HCT116 (cell line): ENCODE data around the gene DPM2. TPM values are rescaled to one million over a fixed set of nuclear protein-coding genes. Genes with fewer than 3 reads are reported as not detected.

Experiments
- ATAC-seq: fragments of 200-7000 bp; cut with Tn5 transposase; 2 replicates; pipeline ENCODE4 v1.9.1; 2020; ENCODE audit warnings: mild to moderate bottlenecking, moderate library complexity
- BruUV-seq: library from RNA; stranded (reverse); fragments of 400-500 nt; replicated peaks from 2 replicates; lab custom pipeline; 2021; lab: Mats Ljungman, UMichigan
- CTCF ChIA-PET: fragments of 300-600 bp; sonication (Branson Sonifier 250); formaldehyde crosslinking; loops from one replicate; lab custom pipeline; 2021; ENCODE audit warnings: antibody characterized with exemption; lab: Charles Lee
- POLR2A ChIA-PET: fragments of 300-600, 350-600 bp; sonication (Branson Sonifier 250); formaldehyde crosslinking; loops from one replicate; lab custom pipeline; 2021; ENCODE audit warnings: antibody characterized with exemption; lab: Charles Lee
- RAD21 ChIA-PET, 2 experiments: fragments of 300-600 bp; sonication (Branson Sonifier 250); formaldehyde crosslinking; loops; one replicate each; lab custom pipeline; 2023; ENCODE audit warnings: low total read pairs in 2 of 2; ENCODE audit not compliant: uncharacterized antibody in 2 of 2, unreplicated experiment in 2 of 2, low non-redundant PET in 1 of 2; lab: Charles Lee
- DNase-seq: peaks from one replicate; pipeline ENCODE4 v3.0.0-alpha.2; 2010; ENCODE audit warnings: low read depth, low spot score
- H2AFZ ChIP-seq: fragments of 200-600 bp; shearing (Covaris generic), sonication (generic); 2 replicates; pipeline ENCODE4 v1.6.1; 2017; ENCODE audit warnings: low read depth, mixed run types, mixed read lengths, antibody characterized with exemption, low read length; ENCODE audit not compliant: poor library complexity, severe bottlenecking
- H3K27ac ChIP-seq: 2 replicates; pipeline ENCODE4 v1.5.1; 2012; ENCODE audit warnings: low read depth, low read length
- H3K27me3 ChIP-seq: fragments of 200-600 bp; sonication (generic); 2 replicates; pipeline ENCODE4 v1.6.1; 2016; ENCODE audit warnings: mixed run types, low read length, mixed read lengths; ENCODE audit not compliant: insufficient read depth
- H3K36me3 ChIP-seq, 2 experiments: fragments of 200-500 bp in 1 of 2; fragments of 200-600 bp in 1 of 2; sonication (Bioruptor generic) in 1 of 2; sonication (generic) in 1 of 2; 2 replicates each; pipeline versions ENCODE4 v1.5.1 to v1.6.1; 2014 to 2016; ENCODE audit warnings: low read length in 2 of 2, inconsistent platforms in 1 of 2, mixed read lengths in 1 of 2, mixed run types in 1 of 2; ENCODE audit not compliant: insufficient read depth in 2 of 2, control insufficient read depth in 1 of 2
- H3K4me1 ChIP-seq, 2 experiments: fragments of 200-600 bp in 1 of 2; sonication (generic) in 1 of 2; 2 replicates each; pipeline versions ENCODE4 v1.5.1 to v1.6.1; 2012 to 2017; ENCODE audit warnings: low read length in 2 of 2, inconsistent platforms in 1 of 2, mild to moderate bottlenecking in 1 of 2, mixed read lengths in 1 of 2, mixed run types in 1 of 2, moderate library complexity in 1 of 2; ENCODE audit not compliant: insufficient read depth in 2 of 2, control insufficient read depth in 1 of 2
- H3K4me2 ChIP-seq: fragments of 200-600 bp; sonication (generic); 2 replicates; pipeline ENCODE4 v1.6.1; 2017; ENCODE audit warnings: mixed run types, low read length, mixed read lengths
- H3K4me3 ChIP-seq, 2 experiments: fragments of 200-600 bp in 1 of 2; sonication (generic) in 1 of 2; replicated peaks in 1 of 2; 2 replicates each; pipeline ENCODE4 v1.5.1; 2011 to 2016; ENCODE audit warnings: low read length in 2 of 2, control low read depth in 1 of 2, low read depth in 1 of 2, mild to moderate bottlenecking in 1 of 2, mixed read lengths in 1 of 2, mixed run types in 1 of 2
- H3K79me2 ChIP-seq: fragments of 200-600 bp; sonication (generic); 2 replicates; pipeline ENCODE4 v1.6.1; 2017; ENCODE audit warnings: mild to moderate bottlenecking, mixed run types, low read length, moderate library complexity, mixed read lengths; ENCODE audit not compliant: insufficient read depth
- H3K9ac ChIP-seq: fragments of 200-600 bp; sonication (generic); 2 replicates; pipeline ENCODE4 v1.6.1; 2016; ENCODE audit warnings: low read length, mixed read lengths
- H3K9me2 ChIP-seq: fragments of 200-600 bp; sonication (generic), shearing (Covaris generic); 2 replicates; pipeline ENCODE4 v1.6.1; 2017; ENCODE audit warnings: mixed run types, mild to moderate bottlenecking, moderate library complexity; ENCODE audit not compliant: insufficient read depth
- H3K9me3 ChIP-seq, 2 experiments: fragments of 200-500 bp in 1 of 2; fragments of 200-600 bp in 1 of 2; sonication (Bioruptor generic) in 1 of 2; sonication (generic) in 1 of 2; 2 replicates each; pipeline ENCODE4 v1.6.1; 2014 to 2017; ENCODE audit warnings: low read length in 2 of 2, mixed read lengths in 2 of 2, inconsistent platforms in 1 of 2, low read depth in 1 of 2, mild to moderate bottlenecking in 1 of 2, mixed run types in 1 of 2, moderate library complexity in 1 of 2; ENCODE audit not compliant: control insufficient read depth in 1 of 2, insufficient read depth in 1 of 2
- H4K20me1 ChIP-seq: fragments of 200-600 bp; sonication (generic), shearing (Covaris generic); 2 replicates; pipeline ENCODE4 v1.6.1; 2017; ENCODE audit warnings: mixed run types, mild to moderate bottlenecking, moderate library complexity; ENCODE audit not compliant: insufficient read depth
- CBX3 ChIP-seq: IDR thresholded peaks from 2 replicates; pipeline ENCODE4 v1.6.1; 2012; ENCODE audit warnings: low read depth
- CEBPB ChIP-seq: IDR thresholded peaks from 2 replicates; pipeline ENCODE4 v1.6.1; 2012; ENCODE audit warnings: low read depth
- EGR1 ChIP-seq: IDR thresholded peaks from 2 replicates; pipeline ENCODE4 v1.6.1; 2012; ENCODE audit warnings: low read depth
- ELF1 ChIP-seq: IDR thresholded peaks from 2 replicates; pipeline ENCODE4 v1.6.1; 2012; ENCODE audit warnings: low read depth, borderline replicate concordance
- EZH2 ChIP-seq: fragments of 200-600 bp; sonication (generic); IDR thresholded peaks from 2 replicates; pipeline ENCODE4 v1.6.1; 2017; ENCODE audit warnings: antibody characterized with exemption, mixed run types
- EZH2phosphoT487 ChIP-seq: fragments of 200-600 bp; IDR thresholded peaks from 2 replicates; pipeline ENCODE4 v1.6.1; 2018; ENCODE audit warnings: antibody characterized with exemption, borderline replicate concordance
- FOSL1 ChIP-seq: IDR thresholded peaks from 2 replicates; pipeline ENCODE4 v1.6.1; 2012; ENCODE audit warnings: low read depth
- JUND ChIP-seq: IDR thresholded peaks from 2 replicates; pipeline ENCODE4 v1.6.1; 2012
- POLR2A ChIP-seq: IDR thresholded peaks from 2 replicates; pipeline ENCODE4 v1.7.0; 2011; ENCODE audit warnings: borderline replicate concordance; ENCODE audit not compliant: insufficient read depth, insufficient read length; ENCODE audit errors: extremely low read depth
- SIN3A ChIP-seq: IDR thresholded peaks from 2 replicates; pipeline ENCODE4 v1.6.1; 2012; ENCODE audit warnings: low read depth
- SP1 ChIP-seq: IDR thresholded peaks from 2 replicates; pipeline ENCODE4 v1.6.1; 2012; ENCODE audit warnings: low read depth
- SRF ChIP-seq: IDR thresholded peaks from 2 replicates; pipeline ENCODE4 v1.6.1; 2012; ENCODE audit warnings: low read depth
- TCF7L2 ChIP-seq: IDR thresholded peaks from 2 replicates; pipeline ENCODE4 v1.7.0; 2011; ENCODE audit warnings: borderline replicate concordance, inconsistent platforms; ENCODE audit not compliant: insufficient read depth, insufficient read length; ENCODE audit errors: extremely low read depth
- ZFX ChIP-seq: fragments of 450-650 bp; IDR thresholded peaks from 2 replicates; pipeline ENCODE4 v1.6.1; 2017
- ZNF274 ChIP-seq: fragments of 200-500 bp; sonication (Bioruptor generic); IDR thresholded peaks from 2 replicates; pipeline ENCODE4 v1.6.1; 2014; ENCODE audit warnings: mild to moderate bottlenecking, low read depth, low read length, inconsistent platforms
- intact Hi-C: fragments of 100-400 bp; cut with micrococcal nuclease; formaldehyde crosslinking; loops from 2 replicates; pipeline ENCODE4 v1.10.0; 2022
- total RNA-seq: library from RNA; stranded (reverse); gene quantifications from one replicate; pipeline ENCODE4 v1.2.1, GENCODE V29; 2021; ENCODE audit not compliant: unreplicated experiment
- TF ChIP-seq, protein P1 (sequence below): IDR thresholded peaks from 2 replicates; pipeline ENCODE4 v1.6.1; 2012
- TF ChIP-seq, protein P2 (sequence below): IDR thresholded peaks from 2 replicates; pipeline ENCODE4 v1.6.1; 2011; ENCODE audit warnings: mild to moderate bottlenecking, low read length, moderate library complexity; ENCODE audit not compliant: insufficient replicate concordance; ENCODE audit errors: extremely low read depth
- TF ChIP-seq, protein P3 (sequence below), 3 experiments: fragments of 200-600 bp in 1 of 3; sonication (generic) in 1 of 3; IDR thresholded peaks in 2 of 3; conservative IDR thresholded peaks in 1 of 3; 2 replicates each; pipeline ENCODE4 v1.5.1; 2012 to 2017; ENCODE audit warnings: low read depth in 2 of 3, low read length in 2 of 3, antibody characterized with exemption in 1 of 3, borderline replicate concordance in 1 of 3, control low read depth in 1 of 3, mild to moderate bottlenecking in 1 of 3, mixed read lengths in 1 of 3, mixed run types in 1 of 3, moderate library complexity in 1 of 3; ENCODE audit not compliant: insufficient read depth in 1 of 3
- TF ChIP-seq, protein P4 (sequence below): IDR thresholded peaks from 2 replicates; pipeline ENCODE4 v1.6.1; 2012; ENCODE audit warnings: low read depth

Gene DPM2
- total RNA-seq, 1 experiment from 2014 or later = 54.6 TPM

DNA sequence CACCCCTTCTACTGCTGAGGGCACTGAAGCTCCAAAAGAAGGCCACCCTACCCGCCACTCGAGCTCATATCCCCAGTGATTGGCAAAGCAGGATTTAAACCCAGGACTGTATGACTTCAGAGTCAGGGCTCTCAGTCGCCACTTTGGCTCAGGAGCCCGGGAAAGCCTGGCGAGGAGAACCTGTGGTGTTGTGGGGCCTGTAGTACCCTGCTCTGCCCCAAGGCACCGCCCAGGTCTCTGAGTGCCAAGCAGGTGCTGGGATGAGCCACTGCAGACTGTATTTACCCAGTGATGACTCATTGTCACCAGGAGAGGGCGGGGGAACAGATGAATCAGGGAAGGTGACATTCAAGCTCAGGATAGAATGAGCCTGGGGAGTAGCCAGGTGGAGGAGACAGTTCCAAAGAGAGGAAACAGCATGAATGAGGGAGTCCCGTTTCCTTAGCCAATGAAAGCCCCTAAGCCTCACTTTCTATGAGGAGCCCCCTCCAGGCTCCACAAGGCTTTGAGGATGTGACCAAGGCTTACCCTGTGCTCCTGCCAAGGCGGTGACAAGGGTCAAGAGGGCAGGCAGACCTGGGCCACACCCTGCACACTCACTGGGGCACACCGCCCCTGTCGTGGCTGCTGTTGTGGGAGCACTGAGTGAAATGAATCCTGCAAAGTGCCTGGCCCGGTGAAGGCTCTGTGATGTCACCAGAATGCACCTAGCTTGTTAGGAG lies 17.8 kb upstream of the DPM2 start:
- ChIA-PET RAD21 (interaction anchor here in 1 of 2 experiments (1.0 to 1.4 kb wide), 2 partner anchors 15 to 80 kb away, joined by 3 read pairs; no protein-coding TSS in a partner anchor), POLR2A (interaction anchor here (1.0 to 2.2 kb wide), 8 partner anchors 10 to 125 kb away, joined by 3 to 8 read pairs (median 3); partner anchors contain the start of gene EEIG1), CTCF (interaction anchor here (0.8 to 4.0 kb wide), 7 partner anchors 10 to 162 kb away, joined by 3 to 37 read pairs (median 6); partner anchors contain the start of gene NAIF1)
- Histone ChIP-seq H2AFZ (no peak overlapping the region), H3K4me2 (peak overlapping the region; percentile 85), H3K79me2 (peaks cover 78% of the 10 kb centered on the region), H3K9me2 (no peaks in the 10 kb centered on the region), H3K27me3 (no peaks in the 10 kb centered on the region), H3K9ac (peak overlapping the region; percentile 63), H3K9me3 (no peaks in the 10 kb centered on the region; a peak in 1 of 4 replicates), H3K4me1 (peaks cover 61 to 79% of the 10 kb centered on the region in 2 experiments), H3K36me3 (no peaks in the 10 kb centered on the region), H3K27ac (peak overlapping the region; percentile 79), H3K4me3 (peak overlapping the region; percentile 26 to 49), H4K20me1 (peaks cover 4% of the 10 kb centered on the region; the same call in 1 of the 2 replicates)
- intact Hi-C loops = no loop called here
- BruUV-seq = no TSS peak
- ATAC-seq = peak; percentile 93
- DNase-seq = peak; percentile 98
- no peak for TF ChIP-seq SRF
- no peak for TF ChIP-seq ZNF274
- TF ChIP-seq EZH2phosphoT487 = no peak
- TF ChIP-seq EZH2 = no peak
- TF ChIP-seq, protein P1, sequence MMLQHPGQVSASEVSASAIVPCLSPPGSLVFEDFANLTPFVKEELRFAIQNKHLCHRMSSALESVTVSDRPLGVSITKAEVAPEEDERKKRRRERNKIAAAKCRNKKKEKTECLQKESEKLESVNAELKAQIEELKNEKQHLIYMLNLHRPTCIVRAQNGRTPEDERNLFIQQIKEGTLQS = no peak
- TF ChIP-seq SIN3A = no peak
- TF ChIP-seq TCF7L2 = peak; percentile 64
- TF ChIP-seq EGR1 = no peak
- no peak for TF ChIP-seq SP1
- TF ChIP-seq CEBPB = no peak
- TF ChIP-seq ZFX = no peak
- TF ChIP-seq, protein P2, sequence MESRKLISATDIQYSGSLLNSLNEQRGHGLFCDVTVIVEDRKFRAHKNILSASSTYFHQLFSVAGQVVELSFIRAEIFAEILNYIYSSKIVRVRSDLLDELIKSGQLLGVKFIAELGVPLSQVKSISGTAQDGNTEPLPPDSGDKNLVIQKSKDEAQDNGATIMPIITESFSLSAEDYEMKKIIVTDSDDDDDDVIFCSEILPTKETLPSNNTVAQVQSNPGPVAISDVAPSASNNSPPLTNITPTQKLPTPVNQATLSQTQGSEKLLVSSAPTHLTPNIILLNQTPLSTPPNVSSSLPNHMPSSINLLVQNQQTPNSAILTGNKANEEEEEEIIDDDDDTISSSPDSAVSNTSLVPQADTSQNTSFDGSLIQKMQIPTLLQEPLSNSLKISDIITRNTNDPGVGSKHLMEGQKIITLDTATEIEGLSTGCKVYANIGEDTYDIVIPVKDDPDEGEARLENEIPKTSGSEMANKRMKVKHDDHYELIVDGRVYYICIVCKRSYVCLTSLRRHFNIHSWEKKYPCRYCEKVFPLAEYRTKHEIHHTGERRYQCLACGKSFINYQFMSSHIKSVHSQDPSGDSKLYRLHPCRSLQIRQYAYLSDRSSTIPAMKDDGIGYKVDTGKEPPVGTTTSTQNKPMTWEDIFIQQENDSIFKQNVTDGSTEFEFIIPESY = peak; percentile 59
- TF ChIP-seq, protein P3, sequence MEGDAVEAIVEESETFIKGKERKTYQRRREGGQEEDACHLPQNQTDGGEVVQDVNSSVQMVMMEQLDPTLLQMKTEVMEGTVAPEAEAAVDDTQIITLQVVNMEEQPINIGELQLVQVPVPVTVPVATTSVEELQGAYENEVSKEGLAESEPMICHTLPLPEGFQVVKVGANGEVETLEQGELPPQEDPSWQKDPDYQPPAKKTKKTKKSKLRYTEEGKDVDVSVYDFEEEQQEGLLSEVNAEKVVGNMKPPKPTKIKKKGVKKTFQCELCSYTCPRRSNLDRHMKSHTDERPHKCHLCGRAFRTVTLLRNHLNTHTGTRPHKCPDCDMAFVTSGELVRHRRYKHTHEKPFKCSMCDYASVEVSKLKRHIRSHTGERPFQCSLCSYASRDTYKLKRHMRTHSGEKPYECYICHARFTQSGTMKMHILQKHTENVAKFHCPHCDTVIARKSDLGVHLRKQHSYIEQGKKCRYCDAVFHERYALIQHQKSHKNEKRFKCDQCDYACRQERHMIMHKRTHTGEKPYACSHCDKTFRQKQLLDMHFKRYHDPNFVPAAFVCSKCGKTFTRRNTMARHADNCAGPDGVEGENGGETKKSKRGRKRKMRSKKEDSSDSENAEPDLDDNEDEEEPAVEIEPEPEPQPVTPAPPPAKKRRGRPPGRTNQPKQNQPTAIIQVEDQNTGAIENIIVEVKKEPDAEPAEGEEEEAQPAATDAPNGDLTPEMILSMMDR (IDR thresholded peaks at IDR 0.05 in 2 of 3, conservative IDR thresholded peaks at IDR 0.05 in 1 of 3; ENCODE audit: borderline replicate concordance in 1 of 3, insufficient read depth in 1 of 3, low read depth in 2 of 3, low read length in 2 of 3) = peak in 2 of 3 experiments; percentile 45 to 57; a peak in 4 of 6 replicates
- no peak for TF ChIP-seq ELF1
- no peak for TF ChIP-seq JUND
- no peak for TF ChIP-seq FOSL1
- TF ChIP-seq CBX3 = no peak
- TF ChIP-seq, protein P4, sequence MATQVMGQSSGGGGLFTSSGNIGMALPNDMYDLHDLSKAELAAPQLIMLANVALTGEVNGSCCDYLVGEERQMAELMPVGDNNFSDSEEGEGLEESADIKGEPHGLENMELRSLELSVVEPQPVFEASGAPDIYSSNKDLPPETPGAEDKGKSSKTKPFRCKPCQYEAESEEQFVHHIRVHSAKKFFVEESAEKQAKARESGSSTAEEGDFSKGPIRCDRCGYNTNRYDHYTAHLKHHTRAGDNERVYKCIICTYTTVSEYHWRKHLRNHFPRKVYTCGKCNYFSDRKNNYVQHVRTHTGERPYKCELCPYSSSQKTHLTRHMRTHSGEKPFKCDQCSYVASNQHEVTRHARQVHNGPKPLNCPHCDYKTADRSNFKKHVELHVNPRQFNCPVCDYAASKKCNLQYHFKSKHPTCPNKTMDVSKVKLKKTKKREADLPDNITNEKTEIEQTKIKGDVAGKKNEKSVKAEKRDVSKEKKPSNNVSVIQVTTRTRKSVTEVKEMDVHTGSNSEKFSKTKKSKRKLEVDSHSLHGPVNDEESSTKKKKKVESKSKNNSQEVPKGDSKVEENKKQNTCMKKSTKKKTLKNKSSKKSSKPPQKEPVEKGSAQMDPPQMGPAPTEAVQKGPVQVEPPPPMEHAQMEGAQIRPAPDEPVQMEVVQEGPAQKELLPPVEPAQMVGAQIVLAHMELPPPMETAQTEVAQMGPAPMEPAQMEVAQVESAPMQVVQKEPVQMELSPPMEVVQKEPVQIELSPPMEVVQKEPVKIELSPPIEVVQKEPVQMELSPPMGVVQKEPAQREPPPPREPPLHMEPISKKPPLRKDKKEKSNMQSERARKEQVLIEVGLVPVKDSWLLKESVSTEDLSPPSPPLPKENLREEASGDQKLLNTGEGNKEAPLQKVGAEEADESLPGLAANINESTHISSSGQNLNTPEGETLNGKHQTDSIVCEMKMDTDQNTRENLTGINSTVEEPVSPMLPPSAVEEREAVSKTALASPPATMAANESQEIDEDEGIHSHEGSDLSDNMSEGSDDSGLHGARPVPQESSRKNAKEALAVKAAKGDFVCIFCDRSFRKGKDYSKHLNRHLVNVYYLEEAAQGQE = no peak
- TF ChIP-seq POLR2A = no peak
